CD8-positive, alpha-beta memory T cell (primary cell): ENCODE results near the gene RXFP1. TPM values are rescaled to one million over a fixed set of nuclear protein-coding genes. Genes with fewer than 3 reads are reported as not detected.
A peak's percentile ranks its signal among the peaks of the same experiment; 100 is the strongest.

Experiments
- CTCF ChIA-PET: fragments of 350-600 bp; sonication (Branson Sonifier 250); formaldehyde crosslinking; loops from one replicate; lab custom pipeline; 2021; ENCODE audit warnings: antibody characterized with exemption; lab: Charles Lee
- POLR2A ChIA-PET: fragments of 350-600 bp; sonication (Branson Sonifier 250); formaldehyde crosslinking; loops from one replicate; lab custom pipeline; 2021; ENCODE audit warnings: antibody characterized with exemption; lab: Charles Lee
- DNase-seq, 5 donors: peaks; one replicate each; pipeline versions ENCODE4 v3.0.0 to v3.0.0-alpha.2; 2020 to 2022; ENCODE audit warnings: mixed read lengths in 1 of 5
- H3K27ac ChIP-seq: one replicate; pipeline ENCODE4 v1.7.0; 2013; ENCODE audit warnings: low read depth, mild to moderate bottlenecking, low read length, moderate library complexity
- H3K27me3 ChIP-seq: 2 replicates; pipeline ENCODE4 v1.7.0; 2013; ENCODE audit warnings: low read length, mild to moderate bottlenecking; ENCODE audit not compliant: insufficient read depth, poor library complexity, severe bottlenecking
- H3K36me3 ChIP-seq: 2 replicates; pipeline ENCODE4 v1.7.0; 2013; ENCODE audit warnings: mild to moderate bottlenecking, low read length, moderate library complexity; ENCODE audit not compliant: insufficient read depth
- H3K4me1 ChIP-seq: 2 replicates; pipeline ENCODE4 v1.7.0; 2013; ENCODE audit warnings: mild to moderate bottlenecking, low read length, moderate library complexity; ENCODE audit not compliant: insufficient read depth
- H3K4me3 ChIP-seq: 2 replicates; pipeline ENCODE4 v1.7.0; 2013; ENCODE audit warnings: mild to moderate bottlenecking, low read length
- H3K9me3 ChIP-seq: 2 replicates; pipeline ENCODE4 v1.7.0; 2013; ENCODE audit warnings: mild to moderate bottlenecking, low read length
- H3K27ac Mint-ChIP-seq, 8 donors: one replicate each; pipeline ENCODE4 v1.8.0; 2020 to 2021; ENCODE audit warnings: mixed read lengths in 8 of 8, mild to moderate bottlenecking in 6 of 8, inconsistent platforms in 3 of 8, moderate library complexity in 3 of 8
- H3K27me3 Mint-ChIP-seq, 2 donors: one replicate each; pipeline ENCODE4 v1.8.0; 2020 to 2021; ENCODE audit warnings: mixed read lengths in 2 of 2, mild to moderate bottlenecking in 1 of 2, moderate library complexity in 1 of 2
- H3K36me3 Mint-ChIP-seq, 3 donors: one replicate each; pipeline ENCODE4 v1.8.0; 2020 to 2021; ENCODE audit warnings: mixed read lengths in 3 of 3, inconsistent platforms in 1 of 3, mild to moderate bottlenecking in 1 of 3
- H3K4me1 Mint-ChIP-seq, 3 donors: one replicate each; pipeline ENCODE4 v1.8.0; 2020 to 2021; ENCODE audit warnings: mixed read lengths in 3 of 3, inconsistent platforms in 1 of 3, mild to moderate bottlenecking in 1 of 3
- H3K4me3 Mint-ChIP-seq, 7 donors: one replicate each; pipeline ENCODE4 v1.8.0; 2020 to 2021; ENCODE audit warnings: mixed read lengths in 7 of 7, mild to moderate bottlenecking in 6 of 7, moderate library complexity in 4 of 7, inconsistent platforms in 2 of 7
- H3K9me3 Mint-ChIP-seq, 5 donors: one replicate each; pipeline ENCODE4 v1.8.0; 2020 to 2022; ENCODE audit warnings: mixed read lengths in 5 of 5, mild to moderate bottlenecking in 3 of 5, moderate library complexity in 2 of 5, inconsistent platforms in 1 of 5
- polyA plus RNA-seq: library from polyadenylated mRNA; unstranded; fragments of 300-500 nt; fragmentation: Illumina TruSeq; gene quantifications from one replicate; pipeline ENCODE4 v1.2.3, GENCODE V29; 2021
- total RNA-seq, 2 experiments: library from RNA; stranded (reverse); gene quantifications; one replicate each; pipeline ENCODE4 v1.2.3, GENCODE V29; 2021

RXFP1 gene
- total and polyA plus RNA-seq, 3 experiments from 2014 or later, result not detected

DNA sequence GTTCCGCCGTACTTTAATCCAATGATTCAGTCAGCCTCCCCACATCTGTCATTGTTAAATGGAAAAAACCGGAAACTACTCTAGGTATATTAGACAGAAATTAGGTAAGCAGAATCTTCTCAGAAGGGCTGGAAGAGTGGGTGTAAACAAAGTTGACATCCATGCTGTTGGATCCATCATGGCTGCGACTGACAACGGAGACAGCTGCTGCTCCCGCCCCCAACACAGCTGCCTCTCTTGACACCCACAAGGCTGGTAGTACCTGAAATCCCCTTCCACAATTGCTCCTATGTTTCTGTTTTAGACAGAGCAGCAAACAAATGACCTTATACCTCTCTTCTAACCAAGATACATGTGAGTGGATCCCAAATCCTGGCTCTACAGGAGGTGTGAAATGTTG, 66.6 kb downstream of the RXFP1 start:
- peaks cover 3 to 34% of the 10 kb centered on the region in 2 donors for H3K27me3 Mint-ChIP-seq
- H3K4me3 ChIP-seq, result no peak overlapping the region
- H3K36me3 ChIP-seq, result no peaks in the 10 kb centered on the region
- H3K27ac Mint-ChIP-seq, result no peak overlapping the region
- H3K4me3 Mint-ChIP-seq, result no peak overlapping the region
- no peaks in the 10 kb centered on the region for H3K27me3 ChIP-seq
- H3K36me3 Mint-ChIP-seq, result no peaks in the 10 kb centered on the region
- no peak overlapping the region for H3K27ac ChIP-seq
- no peak for DNase-seq
- no peaks in the 10 kb centered on the region for H3K9me3 ChIP-seq
- no peaks in the 10 kb centered on the region for H3K4me1 Mint-ChIP-seq
- H3K4me1 ChIP-seq, result no peaks in the 10 kb centered on the region
- CTCF ChIA-PET, result no interaction called here
- no peaks in the 10 kb centered on the region for H3K9me3 Mint-ChIP-seq
- POLR2A ChIA-PET, result no interaction called here

DNA sequence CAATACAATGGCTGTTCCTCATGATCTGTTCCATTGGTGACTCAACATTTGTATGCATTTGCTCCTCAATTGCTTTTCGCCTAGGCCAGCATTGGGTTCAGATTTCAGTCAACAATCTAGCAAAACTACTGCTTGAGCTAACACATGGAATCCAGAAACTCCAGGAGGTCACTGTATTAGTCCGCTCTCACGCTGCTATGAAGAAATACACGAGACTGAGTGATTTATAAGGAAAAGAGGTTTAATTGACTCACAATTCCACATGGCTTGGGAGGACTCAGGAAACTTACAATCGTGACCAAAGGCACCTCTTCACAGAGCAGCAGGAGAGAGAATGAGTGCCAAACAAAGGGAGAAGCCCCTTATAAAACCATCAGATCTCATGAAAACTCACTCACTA, 67.1 kb downstream of the RXFP1 start:
- H3K4me3 ChIP-seq, result no peak overlapping the region
- ChIA-PET POLR2A (no interaction called here), CTCF (no interaction called here)
- H3K4me1 ChIP-seq, result no peaks in the 10 kb centered on the region
- Mint-ChIP-seq H3K4me3 (no peak overlapping the region), H3K27ac (no peak overlapping the region), H3K9me3 (no peaks in the 10 kb centered on the region), H3K36me3 (no peaks in the 10 kb centered on the region), H3K27me3 (peaks cover 3 to 34% of the 10 kb centered on the region in 2 donors), H3K4me1 (no peaks in the 10 kb centered on the region)
- no peak for DNase-seq
- H3K36me3 ChIP-seq, result no peaks in the 10 kb centered on the region
- no peaks in the 10 kb centered on the region for H3K9me3 ChIP-seq
- H3K27ac ChIP-seq, result no peak overlapping the region
- H3K27me3 ChIP-seq, result no peaks in the 10 kb centered on the region

DNA sequence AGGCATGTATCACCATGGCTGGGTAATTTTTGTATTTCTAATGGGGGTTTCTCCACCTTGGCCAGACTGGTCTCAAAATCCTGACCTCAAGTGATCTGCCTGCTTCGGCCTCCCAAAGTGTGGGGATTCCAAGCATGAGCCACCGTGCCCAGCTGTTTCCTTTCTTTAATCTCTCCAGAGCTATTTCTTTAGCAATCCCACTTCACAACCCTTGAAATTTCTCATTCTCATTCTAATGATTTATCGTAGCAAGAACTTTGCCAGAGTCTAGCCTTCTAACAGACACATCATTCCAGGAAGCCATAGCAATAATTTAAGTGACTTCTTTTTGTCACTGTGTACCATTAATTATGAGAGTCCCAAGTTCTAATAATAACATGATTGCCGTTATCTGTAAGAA, 68.6 kb downstream of the RXFP1 start:
- Histone ChIP-seq H3K27me3 (no peaks in the 10 kb centered on the region), H3K4me1 (no peaks in the 10 kb centered on the region), H3K27ac (no peak overlapping the region), H3K9me3 (no peaks in the 10 kb centered on the region), H3K36me3 (no peaks in the 10 kb centered on the region), H3K4me3 (no peak overlapping the region)
- POLR2A ChIA-PET, result no interaction called here
- H3K4me3 Mint-ChIP-seq, result no peak overlapping the region
- no peaks in the 10 kb centered on the region for H3K4me1 Mint-ChIP-seq
- no peaks in the 10 kb centered on the region for H3K36me3 Mint-ChIP-seq
- H3K27me3 Mint-ChIP-seq, result peaks cover 4 to 40% of the 10 kb centered on the region in 2 donors
- no peaks in the 10 kb centered on the region for H3K9me3 Mint-ChIP-seq
- peak overlapping the region in 1 of 8 donors; percentile 52 for H3K27ac Mint-ChIP-seq
- CTCF ChIA-PET, result no interaction called here
- no peak for DNase-seq

DNA sequence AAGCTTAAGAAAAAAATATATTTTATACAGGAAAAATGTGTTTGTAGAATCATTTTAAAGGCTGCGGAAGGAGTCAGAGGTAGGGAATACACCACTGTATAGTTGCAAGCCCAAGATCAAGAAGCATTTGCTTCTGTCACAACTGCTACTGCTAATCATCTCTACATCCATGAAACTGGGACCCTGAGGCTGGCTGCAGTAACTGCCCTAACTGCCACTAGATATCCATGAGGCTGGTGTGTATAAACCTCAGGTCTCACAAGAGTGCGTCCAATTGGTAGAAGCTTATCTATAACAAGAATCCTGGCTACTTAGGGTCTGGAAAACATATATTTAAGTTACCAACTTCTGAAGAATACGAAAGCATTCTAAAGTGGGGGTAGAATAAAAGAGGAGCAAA, 69.1 kb downstream of the RXFP1 start:
- Histone ChIP-seq H3K36me3 (no peaks in the 10 kb centered on the region), H3K4me3 (no peak overlapping the region), H3K9me3 (no peaks in the 10 kb centered on the region), H3K4me1 (no peaks in the 10 kb centered on the region), H3K27me3 (no peaks in the 10 kb centered on the region), H3K27ac (no peak overlapping the region)
- DNase-seq, result no peak
- H3K36me3 Mint-ChIP-seq, result no peaks in the 10 kb centered on the region
- H3K27me3 Mint-ChIP-seq, result peaks cover 5 to 45% of the 10 kb centered on the region in 2 donors
- no peaks in the 10 kb centered on the region for H3K9me3 Mint-ChIP-seq
- CTCF ChIA-PET, result no interaction called here
- H3K27ac Mint-ChIP-seq, result no peak overlapping the region
- POLR2A ChIA-PET, result no interaction called here
- H3K4me1 Mint-ChIP-seq, result no peaks in the 10 kb centered on the region
- H3K4me3 Mint-ChIP-seq, result no peak overlapping the region

DNA sequence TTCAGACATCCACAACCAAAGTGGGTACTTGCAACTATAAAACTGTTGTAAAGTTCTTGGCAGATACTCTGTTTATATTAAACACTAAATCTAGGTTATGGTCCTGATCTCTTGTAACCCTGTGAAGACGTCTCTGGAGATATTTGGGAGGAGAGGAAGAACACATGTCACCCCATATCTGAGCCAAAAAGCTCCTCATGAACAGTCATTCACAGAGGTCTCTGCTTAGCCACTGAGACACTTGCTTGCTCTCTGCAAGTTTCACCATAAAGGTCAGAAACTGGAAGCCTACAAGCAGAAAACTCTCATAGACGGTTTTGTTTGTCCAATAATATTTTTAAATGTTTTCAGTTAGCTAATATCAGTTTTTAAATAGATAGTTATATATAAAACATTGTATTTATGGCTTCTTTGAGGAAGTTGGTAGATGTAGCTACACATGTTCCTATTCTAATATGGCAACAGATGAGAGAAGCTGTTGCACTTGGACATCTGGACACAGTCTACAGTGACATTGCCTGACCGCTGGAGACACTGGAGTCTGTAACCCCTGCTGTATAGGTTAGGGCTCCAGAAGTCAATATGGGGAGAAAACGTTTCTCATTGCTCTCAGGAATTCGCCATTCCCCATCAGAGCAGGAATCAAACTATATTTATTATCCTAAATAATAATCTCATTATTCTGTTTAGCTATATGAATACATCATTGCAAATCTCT, 76.4 kb downstream of the RXFP1 start:
- H3K27me3 Mint-ChIP-seq, result peaks cover 2 to 41% of the 10 kb centered on the region in 2 donors
- Histone ChIP-seq H3K9me3 (no peaks in the 10 kb centered on the region), H3K27me3 (no peaks in the 10 kb centered on the region), H3K27ac (no peak overlapping the region), H3K4me3 (no peak overlapping the region), H3K4me1 (no peaks in the 10 kb centered on the region), H3K36me3 (no peaks in the 10 kb centered on the region)
- no peak for DNase-seq
- H3K4me1 Mint-ChIP-seq, result no peaks in the 10 kb centered on the region
- no peak overlapping the region for H3K4me3 Mint-ChIP-seq
- CTCF ChIA-PET, result no interaction called here
- POLR2A ChIA-PET, result no interaction called here
- no peaks in the 10 kb centered on the region for H3K36me3 Mint-ChIP-seq
- no peaks in the 10 kb centered on the region for H3K9me3 Mint-ChIP-seq
- H3K27ac Mint-ChIP-seq, result no peak overlapping the region

DNA sequence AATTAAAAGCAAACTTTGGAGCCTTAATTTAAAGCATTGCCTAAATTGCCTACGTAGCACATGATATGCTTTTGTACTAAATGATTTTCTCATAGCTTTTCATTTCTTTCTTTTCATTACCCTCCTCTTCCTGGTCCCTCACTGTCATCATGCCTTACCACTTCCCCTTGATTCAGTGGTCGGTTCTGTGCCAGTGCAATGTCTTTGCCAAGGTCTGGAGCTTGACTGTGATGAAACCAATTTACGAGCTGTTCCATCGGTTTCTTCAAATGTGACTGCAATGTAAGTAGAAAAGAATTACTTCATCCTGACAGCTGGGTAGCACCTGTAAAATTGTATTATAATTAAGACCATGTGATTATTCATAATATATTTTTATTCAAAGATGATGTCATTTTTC, 77.5 kb downstream of the RXFP1 start:
- CTCF ChIA-PET, result no interaction called here

DNA sequence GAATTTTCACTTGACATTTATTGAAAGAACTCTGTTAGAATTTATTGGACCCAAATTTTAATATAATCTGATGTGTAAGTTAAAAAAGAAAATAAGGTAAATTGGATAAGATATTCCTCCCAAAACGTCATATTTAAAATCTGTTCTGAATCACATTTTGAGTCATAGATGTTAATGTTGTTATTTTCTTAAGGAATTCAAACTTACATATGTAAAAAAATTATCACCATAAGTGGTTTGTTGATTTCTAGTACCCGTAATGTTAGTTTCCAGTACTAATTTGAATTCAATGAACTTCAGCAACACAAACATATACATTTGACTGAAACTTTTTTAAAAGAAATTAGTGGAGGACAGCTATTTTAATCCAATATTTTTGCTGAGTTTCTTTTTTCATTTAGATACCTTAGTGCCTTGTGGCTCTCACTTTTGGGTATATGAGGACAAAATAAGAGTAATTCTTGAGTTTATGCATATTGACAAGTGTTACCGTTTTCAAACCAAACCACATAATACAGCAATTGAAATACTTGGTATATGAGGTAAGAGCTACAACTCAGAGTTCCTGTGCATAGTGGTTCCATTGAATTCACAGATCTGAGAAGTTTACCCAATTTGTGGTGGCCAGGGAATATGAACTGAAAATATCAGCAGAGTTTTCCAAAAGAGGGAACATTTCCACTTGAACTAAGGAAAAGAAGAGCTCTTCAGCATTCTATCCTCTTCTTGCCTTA, 78.2 kb downstream of the RXFP1 start:
- CTCF ChIA-PET, result no interaction called here
- POLR2A ChIA-PET, result no interaction called here
- no peak overlapping the region for H3K27ac Mint-ChIP-seq
- Histone ChIP-seq H3K27me3 (no peaks in the 10 kb centered on the region), H3K36me3 (no peaks in the 10 kb centered on the region), H3K4me1 (no peaks in the 10 kb centered on the region), H3K27ac (no peak overlapping the region), H3K9me3 (no peaks in the 10 kb centered on the region), H3K4me3 (no peak overlapping the region)
- H3K36me3 Mint-ChIP-seq, result no peaks in the 10 kb centered on the region
- H3K4me3 Mint-ChIP-seq, result no peak overlapping the region
- peaks cover 5 to 36% of the 10 kb centered on the region in 2 donors for H3K27me3 Mint-ChIP-seq
- DNase-seq, result no peak
- no peaks in the 10 kb centered on the region for H3K4me1 Mint-ChIP-seq
- H3K9me3 Mint-ChIP-seq, result no peaks in the 10 kb centered on the region

More for the DNA sequence above, 77.5 kb downstream of the RXFP1 start:
- no peaks in the 10 kb centered on the region for H3K9me3 Mint-ChIP-seq
- Histone ChIP-seq H3K4me1 (no peaks in the 10 kb centered on the region), H3K27me3 (no peaks in the 10 kb centered on the region), H3K4me3 (no peak overlapping the region), H3K36me3 (no peaks in the 10 kb centered on the region), H3K9me3 (no peaks in the 10 kb centered on the region), H3K27ac (no peak overlapping the region)
- POLR2A ChIA-PET, result no interaction called here
- no peak overlapping the region for H3K27ac Mint-ChIP-seq
- H3K4me3 Mint-ChIP-seq, result no peak overlapping the region
- H3K27me3 Mint-ChIP-seq, result peaks cover 5 to 40% of the 10 kb centered on the region in 2 donors
- H3K4me1 Mint-ChIP-seq, result no peaks in the 10 kb centered on the region
- H3K36me3 Mint-ChIP-seq, result no peaks in the 10 kb centered on the region
- DNase-seq, result no peak

DNA sequence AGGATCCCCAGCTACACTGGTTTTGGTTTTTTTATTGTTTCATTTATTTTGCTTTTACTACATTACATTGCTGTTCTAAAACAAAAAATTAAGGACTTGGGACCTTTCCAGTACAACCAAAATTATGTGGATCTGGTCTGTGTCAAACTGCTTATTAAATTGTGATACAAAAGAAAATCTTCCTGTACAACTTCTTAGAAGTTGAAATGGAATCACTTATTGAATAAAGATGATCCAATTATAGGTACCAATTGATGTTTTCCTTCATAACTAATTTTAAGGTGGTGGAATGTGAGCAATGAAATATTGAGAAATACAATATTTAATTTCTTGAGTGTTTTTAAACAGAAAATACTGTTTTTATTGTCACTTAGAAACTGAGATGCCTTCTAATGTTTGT, 82.7 kb downstream of the RXFP1 start:
- Histone ChIP-seq H3K27ac (no peak overlapping the region), H3K4me3 (no peak overlapping the region), H3K27me3 (no peaks in the 10 kb centered on the region), H3K9me3 (no peaks in the 10 kb centered on the region), H3K4me1 (no peaks in the 10 kb centered on the region), H3K36me3 (no peaks in the 10 kb centered on the region)
- DNase-seq, result no peak
- ChIA-PET CTCF (no interaction called here), POLR2A (no interaction called here)
- Mint-ChIP-seq H3K4me3 (no peak overlapping the region), H3K9me3 (no peaks in the 10 kb centered on the region), H3K27ac (no peak overlapping the region), H3K36me3 (no peaks in the 10 kb centered on the region), H3K27me3 (peaks cover 6 to 13% of the 10 kb centered on the region in 2 donors), H3K4me1 (peaks cover 0 to 9% (median 6%) of the 10 kb centered on the region in 3 donors)
